OCI-LY7 (cell line): ENCODE results near the gene UBAP1. TPM values are rescaled to one million over a fixed set of nuclear protein-coding genes. Genes with fewer than 3 reads are reported as not detected.

Source experiments
- BruUV-seq: library from RNA; stranded (reverse); fragments of 400-500 nt; replicated peaks from 2 replicates; lab custom pipeline; 2021; lab: Mats Ljungman, UMichigan
- CTCF ChIA-PET: fragments of 300-600 bp; sonication (Branson Sonifier 250); formaldehyde crosslinking; loops from one replicate; lab custom pipeline; 2022; ENCODE audit warnings: antibody characterized with exemption; ENCODE audit not compliant: unreplicated experiment; lab: Charles Lee
- POLR2A ChIA-PET: fragments of 300-600 bp; sonication (Branson Sonifier 250); formaldehyde crosslinking; loops from one replicate; lab custom pipeline; 2022; ENCODE audit warnings: antibody characterized with exemption; lab: Charles Lee
- DNase-seq: peaks from one replicate; pipeline ENCODE4 v3.0.0-alpha.2; 2015; ENCODE audit warnings: low spot score
- H2AFZ ChIP-seq: fragments of 200-600 bp; sonication (generic), shearing (Covaris generic); 2 replicates; pipeline ENCODE4 v1.6.1; 2014; ENCODE audit warnings: mild to moderate bottlenecking, antibody characterized with exemption, low read length, moderate library complexity
- H3K27ac ChIP-seq: fragments of 200-600 bp; sonication (generic); 2 replicates; pipeline ENCODE4 v1.5.1; 2014; ENCODE audit warnings: mixed run types, low read depth, mild to moderate bottlenecking, moderate library complexity, low read length, inconsistent platforms; ENCODE audit not compliant: poor library complexity, severe bottlenecking
- H3K36me3 ChIP-seq: fragments of 200-600 bp; sonication (generic); 2 replicates; pipeline ENCODE4 v1.6.1; 2014; ENCODE audit warnings: mild to moderate bottlenecking, antibody characterized with exemption, low read length, moderate library complexity, mixed read lengths; ENCODE audit not compliant: insufficient read depth
- H3K4me1 ChIP-seq: fragments of 200-600 bp; sonication (generic); 2 replicates; pipeline ENCODE4 v1.5.1; 2014; ENCODE audit warnings: mild to moderate bottlenecking, low read length; ENCODE audit not compliant: insufficient read depth, poor library complexity, severe bottlenecking
- H3K4me2 ChIP-seq: fragments of 200-600 bp; sonication (generic); 2 replicates; pipeline ENCODE4 v1.6.1; 2014; ENCODE audit warnings: mild to moderate bottlenecking, low read length
- H3K4me3 ChIP-seq: fragments of 200-600 bp; sonication (generic); 2 replicates; pipeline ENCODE4 v1.5.1; 2014; ENCODE audit warnings: mild to moderate bottlenecking, low read depth, low read length; ENCODE audit not compliant: poor library complexity, severe bottlenecking
- H3K79me2 ChIP-seq: fragments of 200-600 bp; sonication (generic); 2 replicates; pipeline ENCODE4 v1.6.1; 2016; ENCODE audit warnings: low read depth, mild to moderate bottlenecking, low read length, moderate library complexity, mixed read lengths; ENCODE audit not compliant: insufficient read depth
- H3K9me2 ChIP-seq: fragments of 200-600 bp; sonication (generic); 2 replicates; pipeline ENCODE4 v1.6.1; 2016; ENCODE audit warnings: mild to moderate bottlenecking, low read length, mixed read lengths; ENCODE audit not compliant: insufficient read depth
- H3K9me3 ChIP-seq: fragments of 200-600 bp; sonication (generic); 2 replicates; pipeline ENCODE4 v1.6.1; 2014; ENCODE audit warnings: mild to moderate bottlenecking, mixed run types, low read length, mixed read lengths
- H4K20me1 ChIP-seq: fragments of 200-600 bp; sonication (generic); 2 replicates; pipeline ENCODE4 v1.6.1; 2014; ENCODE audit warnings: mild to moderate bottlenecking, antibody characterized with exemption, low read length, moderate library complexity, mixed read lengths; ENCODE audit not compliant: insufficient read depth
- EZH2phosphoT487 ChIP-seq: fragments of 200-600 bp; sonication (generic); IDR thresholded peaks from 2 replicates; pipeline ENCODE4 v1.6.1; 2018; ENCODE audit warnings: low read depth, borderline replicate concordance, mild to moderate bottlenecking, mixed run types, antibody characterized with exemption, low read length, moderate library complexity, mixed read lengths
- intact Hi-C: fragments of 100-400 bp; cut with micrococcal nuclease; formaldehyde crosslinking; loops from one replicate; pipeline ENCODE4 v1.10.0; 2022; ENCODE audit not compliant: unreplicated experiment
- total RNA-seq, 2 experiments: library from RNA; depleted of rRNA in 1 of 2; stranded (reverse); fragments of >200 nt in 1 of 2; shearing (Covaris generic) in 1 of 2; gene quantifications; 2 replicates each; pipeline ENCODE4 v1.2.3, GENCODE V29; 2014 to 2022
- TF ChIP-seq, protein P1 (sequence below): fragments of 200-600 bp; sonication (generic); conservative IDR thresholded peaks from 2 replicates; pipeline ENCODE4 v1.5.1; 2014; ENCODE audit warnings: mild to moderate bottlenecking, antibody characterized with exemption, low read length, moderate library complexity, mixed read lengths

Gene UBAP1
- total RNA-seq, 2 experiments from 2014 or later = 12.4 to 22.4 TPM

- ChIA-PET CTCF (no interaction called here), POLR2A (no interaction called here)
- Histone ChIP-seq H3K27ac (no peak overlapping the region), H2AFZ (no peak overlapping the region), H3K36me3 (peaks cover 78% of the 10 kb centered on the region; the same call in 1 of the 2 replicates), H3K4me2 (no peak overlapping the region), H3K4me3 (no peak overlapping the region), H3K4me1 (no peaks in the 10 kb centered on the region), H3K9me2 (no peaks in the 10 kb centered on the region), H4K20me1 (0 out of 2 replicates have a peak, but pooled peaks cover 3% of the 10 kb centered on the region), H3K79me2 (no peaks in the 10 kb centered on the region), H3K9me3 (no peaks in the 10 kb centered on the region)
- DNase-seq = no peak
- no TSS peak for BruUV-seq
- intact Hi-C loops = no loop called here
- no peak for TF ChIP-seq EZH2phosphoT487
- TF ChIP-seq, protein P1, sequence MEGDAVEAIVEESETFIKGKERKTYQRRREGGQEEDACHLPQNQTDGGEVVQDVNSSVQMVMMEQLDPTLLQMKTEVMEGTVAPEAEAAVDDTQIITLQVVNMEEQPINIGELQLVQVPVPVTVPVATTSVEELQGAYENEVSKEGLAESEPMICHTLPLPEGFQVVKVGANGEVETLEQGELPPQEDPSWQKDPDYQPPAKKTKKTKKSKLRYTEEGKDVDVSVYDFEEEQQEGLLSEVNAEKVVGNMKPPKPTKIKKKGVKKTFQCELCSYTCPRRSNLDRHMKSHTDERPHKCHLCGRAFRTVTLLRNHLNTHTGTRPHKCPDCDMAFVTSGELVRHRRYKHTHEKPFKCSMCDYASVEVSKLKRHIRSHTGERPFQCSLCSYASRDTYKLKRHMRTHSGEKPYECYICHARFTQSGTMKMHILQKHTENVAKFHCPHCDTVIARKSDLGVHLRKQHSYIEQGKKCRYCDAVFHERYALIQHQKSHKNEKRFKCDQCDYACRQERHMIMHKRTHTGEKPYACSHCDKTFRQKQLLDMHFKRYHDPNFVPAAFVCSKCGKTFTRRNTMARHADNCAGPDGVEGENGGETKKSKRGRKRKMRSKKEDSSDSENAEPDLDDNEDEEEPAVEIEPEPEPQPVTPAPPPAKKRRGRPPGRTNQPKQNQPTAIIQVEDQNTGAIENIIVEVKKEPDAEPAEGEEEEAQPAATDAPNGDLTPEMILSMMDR = no peak
These were observed 70.4 kb downstream of the UBAP1 start for GRCh38 chr9:34249274-34249673.

DNA sequence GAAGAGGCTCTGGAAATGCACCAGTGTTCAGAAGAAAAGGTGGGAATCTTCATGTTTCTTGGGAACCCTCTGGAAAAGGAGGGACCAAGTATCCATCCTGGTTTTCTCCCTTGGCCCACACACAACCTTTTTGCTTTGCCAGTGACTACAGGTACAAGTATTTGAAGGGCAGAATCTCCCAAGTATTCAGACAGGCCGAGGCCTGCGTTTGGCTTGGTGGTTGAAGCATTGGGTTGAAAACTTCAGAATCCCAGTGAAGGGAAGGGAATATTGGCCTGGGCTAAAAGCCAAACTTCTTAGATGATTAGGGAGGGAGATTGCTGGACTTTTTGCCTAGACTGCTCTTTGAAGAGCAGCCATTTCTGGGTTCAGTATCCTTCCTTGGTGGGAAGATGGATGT is 71.9 kb downstream of the UBAP1 start:
- Histone ChIP-seq H3K4me1 (no peaks in the 10 kb centered on the region), H3K9me2 (no peaks in the 10 kb centered on the region), H4K20me1 (0 out of 2 replicates have a peak, but pooled peaks cover 3% of the 10 kb centered on the region), H3K4me2 (no peak overlapping the region), H2AFZ (no peak overlapping the region), H3K27ac (no peak overlapping the region), H3K4me3 (no peak overlapping the region), H3K79me2 (no peaks in the 10 kb centered on the region), H3K9me3 (no peaks in the 10 kb centered on the region), H3K36me3 (peaks cover 92% of the 10 kb centered on the region)
- intact Hi-C loops = loop anchor here (5.0 kb wide), 2 partner anchors 238 to 283 kb away; no protein-coding TSS in a partner anchor
- ChIA-PET CTCF (no interaction called here), POLR2A (interaction anchor here (1.3 kb wide), 1 partner anchor 11 kb away, joined by 4 read pairs; no protein-coding TSS in a partner anchor)
- no TSS peak for BruUV-seq
- no peak for DNase-seq
- no peak for TF ChIP-seq EZH2phosphoT487
- TF ChIP-seq, protein P1 = no peak

DNA sequence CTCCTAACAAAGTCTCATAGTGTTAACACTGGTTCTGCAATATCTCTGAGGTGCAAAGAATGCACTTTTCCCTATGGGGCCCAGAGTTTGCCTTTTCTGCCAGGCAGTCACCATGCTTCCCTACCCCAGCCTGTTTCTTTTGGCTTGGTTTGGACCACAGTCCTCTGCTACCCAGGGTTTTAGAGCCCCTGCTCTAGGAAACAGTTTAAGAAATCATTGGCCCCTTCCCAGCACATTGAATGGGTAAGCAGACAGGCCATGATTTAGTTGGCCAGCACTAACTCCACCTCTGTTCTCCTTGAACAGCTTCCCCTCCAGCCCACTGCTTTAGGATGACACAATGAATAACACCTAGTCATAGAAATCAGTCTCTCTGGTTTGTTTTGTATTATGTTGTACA is 73.2 kb downstream of the UBAP1 start:
- CTCF ChIA-PET = no interaction called here
- POLR2A ChIA-PET = interaction anchor here (0.6 to 0.9 kb wide), 2 partner anchors 81 to 185 kb away, joined by 3 read pairs; no protein-coding TSS in a partner anchor
- H3K27ac ChIP-seq = no peak overlapping the region
- BruUV-seq = TSS peak; percentile 54
- no peak for DNase-seq
- H2AFZ ChIP-seq = no peak overlapping the region
- no peaks in the 10 kb centered on the region for H3K4me1 ChIP-seq
- peaks cover 94% of the 10 kb centered on the region for H3K36me3 ChIP-seq
- H3K4me3 ChIP-seq = no peak overlapping the region
- no peaks in the 10 kb centered on the region for H3K9me2 ChIP-seq
- TF ChIP-seq, protein P1 = no peak
- no peak for TF ChIP-seq EZH2phosphoT487
- H3K4me2 ChIP-seq = no peak overlapping the region
- no peaks in the 10 kb centered on the region for H3K79me2 ChIP-seq
- no peaks in the 10 kb centered on the region for H3K9me3 ChIP-seq
- intact Hi-C loops = loop anchor here (2.0 to 5.0 kb wide), 3 partner anchors 240 to 327 kb away; no protein-coding TSS in a partner anchor
- H4K20me1 ChIP-seq = 0 out of 2 replicates have a peak, but pooled peaks cover under 1% of the 10 kb centered on the region
